ENCODE data around the gene C22orf23. TPM values are rescaled to one million over a fixed set of nuclear protein-coding genes. Genes with fewer than 3 reads are reported as not detected.

C22orf23 gene
- total RNA-seq, 1 donor from 2014 or later = not detected

- Histone ChIP-seq H3K36me3 (peaks cover 0 to 3% of the 10 kb centered on the region in 2 donors), H3K4me3 (no peak overlapping the region)
- intact Hi-C loops (cut with DNase I) = no loop called here
Measured at GRCh38 chr22:37985050-37985585, 31.7 kb upstream of the C22orf23 start.

GRCh38 chr22:37983860-37984791 is 30.7 kb upstream of the C22orf23 start, which contains the start of gene SOX10:
TSS of gene SOX10 (minus strand) at chr22:37984555. CDS start at chr22:37983784, 771 bp downstream.
- Histone ChIP-seq H3K27ac (no peak within 1 kb of the TSS), H3K27me3 (no peaks in the 10 kb centered on the region), H3K9me3 (no peaks in the 10 kb centered on the region), H3K36me3 (peaks cover 0 to 3% of the 10 kb centered on the region in 2 donors), H3K4me3 (no peak within 1 kb of the TSS), H3K4me1 (no peaks in the 10 kb centered on the region)
- no peak for DNase-seq (ENCODE audit: low spot score in 2 of 2)
- intact Hi-C loops (cut with DNase I) = no loop called here
- no peak for TF ChIP-seq CTCF (IDR thresholded peaks at IDR 0.05)

More at GRCh38 chr22:37985050-37985585, 31.7 kb upstream of the C22orf23 start:
- H3K9me3 ChIP-seq = no peaks in the 10 kb centered on the region
- no peaks in the 10 kb centered on the region for H3K4me1 ChIP-seq
- no peak overlapping the region for H3K27ac ChIP-seq
- DNase-seq (ENCODE audit: low spot score in 2 of 2) = no peak
- H3K27me3 ChIP-seq = no peaks in the 10 kb centered on the region
- TF ChIP-seq CTCF (IDR thresholded peaks at IDR 0.05) = no peak

- H3K27ac ChIP-seq = no peak overlapping the region
- peak in 1 of 3 experiments; percentile 10 for TF ChIP-seq CTCF (IDR thresholded peaks at IDR 0.05)
- intact Hi-C loops (cut with DNase I) = no loop called here
- no peaks in the 10 kb centered on the region for H3K9me3 ChIP-seq
- H3K36me3 ChIP-seq = peaks cover 0 to 3% of the 10 kb centered on the region in 2 donors
- H3K27me3 ChIP-seq = no peaks in the 10 kb centered on the region
- DNase-seq (ENCODE audit: low spot score in 2 of 2) = no peak
- H3K4me3 ChIP-seq = no peak overlapping the region
- H3K4me1 ChIP-seq = no peaks in the 10 kb centered on the region
Measured at GRCh38 chr22:37982938-37983859, 29.8 kb upstream of the C22orf23 start.

- DNase-seq (ENCODE audit: low spot score in 2 of 2) = no peak
- intact Hi-C loops (cut with DNase I) = no loop called here
- H3K27me3 ChIP-seq = no peaks in the 10 kb centered on the region
- peaks cover 0 to 3% of the 10 kb centered on the region in 2 donors for H3K36me3 ChIP-seq
- H3K4me1 ChIP-seq = no peaks in the 10 kb centered on the region
- no peak overlapping the region for H3K27ac ChIP-seq
- no peak for TF ChIP-seq CTCF (IDR thresholded peaks at IDR 0.05)
- H3K4me3 ChIP-seq = no peak overlapping the region
- H3K9me3 ChIP-seq = no peaks in the 10 kb centered on the region
Measured at GRCh38 chr22:37982151-37982785, 28.9 kb upstream of the C22orf23 start.

All from ascending aorta (tissue), 2 donors.